Anterior cingulate cortex (tissue), 58 donors: ENCODE results near the gene HOXD12.

Experiments
- DNase-seq, 58 donors: peaks; one replicate each; lab custom pipeline; 2025; lab: John Stamatoyannopoulos, UW

HOXD12 gene

GRCh38 chr2:176099728-176100546, at the start of gene HOXD12:
Gene HOXD12, plus strand, starts transcription at chr2:176099795. Its CDS starts 7 bp downstream, at chr2:176099802.
- no peak for DNase-seq

- no peak for DNase-seq
Observed at GRCh38 chr2:176056406-176056805, 43.2 kb upstream of the HOXD12 start.

GRCh38 chr2:176063958-176064357, 35.6 kb upstream of the HOXD12 start:
- DNase-seq: no peak

- DNase-seq: no peak
Observed at GRCh38 chr2:176066645-176067588, 32.7 kb upstream of the HOXD12 start.

GRCh38 chr2:176067589-176068418, 31.8 kb upstream of the HOXD12 start:
- DNase-seq: no peak

- no peak for DNase-seq
Observed at GRCh38 chr2:176068419-176068832, 31.2 kb upstream of the HOXD12 start.

- no peak for DNase-seq
Observed at GRCh38 chr2:176071330-176072291, 28.0 kb upstream of the HOXD12 start.

GRCh38 chr2:176072292-176072669, 27.3 kb upstream of the HOXD12 start:
- no peak for DNase-seq

GRCh38 chr2:176072951-176073904, 26.4 kb upstream of the HOXD12 start:
- DNase-seq: no peak

GRCh38 chr2:176074919-176075425, 24.6 kb upstream of the HOXD12 start:
- no peak for DNase-seq

GRCh38 chr2:176075481-176075880, 24.1 kb upstream of the HOXD12 start:
- DNase-seq: no peak

GRCh38 chr2:176076063-176076462, 23.5 kb upstream of the HOXD12 start:
- DNase-seq: no peak

- DNase-seq: no peak
Observed at GRCh38 chr2:176076796-176077195, 22.8 kb upstream of the HOXD12 start.

- no peak for DNase-seq
Observed at GRCh38 chr2:176078541-176079284, 20.9 kb upstream of the HOXD12 start.

GRCh38 chr2:176079285-176079830, 20.2 kb upstream of the HOXD12 start:
- no peak for DNase-seq

GRCh38 chr2:176079831-176080539, 19.6 kb upstream of the HOXD12 start:
- DNase-seq: no peak
